Measurements from ENCODE around the gene IRAK2.
"Not testable (repeated sequence)": the region's sequence is repeated elsewhere in the genome, so short reads cannot be mapped to it uniquely, and the experiment has no call there.

The IRAK2 gene

DNA sequence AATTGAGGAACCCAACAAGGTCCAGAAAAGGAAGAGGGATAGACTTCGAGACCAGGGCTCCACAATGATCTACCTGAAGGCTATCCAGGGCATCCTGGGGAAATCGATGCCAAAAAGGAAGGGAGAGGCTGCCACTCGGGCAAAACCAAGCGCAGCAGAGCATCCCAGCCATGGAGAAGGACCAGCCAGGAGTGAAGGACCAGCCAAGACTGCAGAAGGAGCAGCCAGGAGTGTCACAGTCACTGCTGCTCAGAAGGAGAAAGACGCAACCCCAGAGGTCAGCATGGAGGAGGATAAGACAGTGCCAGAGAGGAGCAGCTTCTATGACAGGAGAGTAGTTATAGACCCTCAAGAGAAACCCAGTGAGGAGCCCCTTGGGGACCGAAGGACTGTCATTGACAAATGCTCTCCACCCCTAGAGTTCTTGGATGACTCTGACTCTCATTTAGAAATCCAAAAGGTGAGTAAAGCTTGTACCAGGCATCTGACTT, 95.5 kb downstream of the IRAK2 start:
- no peak for DNase-seq

DNA sequence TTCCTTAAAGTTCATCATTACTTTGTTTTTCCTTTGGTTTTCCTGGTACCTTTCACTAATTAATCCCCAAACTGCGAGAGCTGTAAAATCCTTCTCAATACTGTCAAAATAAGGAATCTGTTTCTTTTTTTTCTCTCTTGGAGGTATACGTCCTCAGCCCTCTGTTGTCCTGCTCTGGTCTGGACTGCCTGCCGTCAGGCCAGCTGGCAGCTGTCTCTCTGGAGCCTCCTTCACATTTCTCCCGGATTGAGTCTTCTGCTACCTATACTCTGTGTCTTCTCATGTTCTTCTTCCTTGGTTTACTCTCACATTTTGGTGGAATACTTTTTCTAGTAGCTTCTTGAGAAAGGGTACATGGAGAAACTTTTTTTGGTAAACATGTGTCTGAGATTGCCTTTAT, 97.3 kb downstream of the IRAK2 start:
- DNase-seq = no peak

DNA sequence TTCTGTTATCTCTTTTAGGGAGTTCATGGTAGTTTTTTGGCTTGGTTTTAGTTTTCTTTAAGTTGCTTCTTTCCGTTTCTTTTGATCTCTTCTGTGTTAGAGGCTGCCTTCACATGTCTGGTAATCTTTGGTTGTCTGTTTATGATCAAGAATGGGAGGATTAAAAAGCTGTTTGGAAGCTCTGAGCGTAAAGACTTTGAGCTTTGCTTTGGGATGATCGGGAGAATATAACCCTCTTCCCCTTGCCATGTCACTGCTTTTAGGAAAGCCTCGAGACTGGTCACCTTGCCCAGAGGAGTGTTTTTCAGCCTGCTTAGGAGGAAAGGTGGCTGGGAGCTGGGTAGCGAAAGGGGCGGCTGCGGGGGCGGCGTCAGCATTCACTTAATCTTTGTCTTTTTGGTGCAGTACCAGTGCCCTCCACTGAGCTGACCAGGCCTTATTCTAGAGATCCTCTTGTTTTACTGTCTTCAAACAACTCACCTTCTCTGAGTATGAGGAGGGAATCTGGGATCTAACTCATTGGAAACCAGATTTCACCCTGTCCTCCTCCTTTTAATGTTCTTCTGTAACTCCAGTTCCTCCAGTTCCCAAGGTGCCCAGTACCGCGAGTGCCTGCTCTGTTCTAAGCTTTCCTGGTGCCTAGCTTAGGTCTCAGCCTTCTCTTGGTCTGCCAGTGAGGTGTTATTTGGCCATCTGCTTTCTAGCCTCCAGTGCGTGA, 99.1 kb downstream of the IRAK2 start:
- peak; percentile 23 for DNase-seq

DNA sequence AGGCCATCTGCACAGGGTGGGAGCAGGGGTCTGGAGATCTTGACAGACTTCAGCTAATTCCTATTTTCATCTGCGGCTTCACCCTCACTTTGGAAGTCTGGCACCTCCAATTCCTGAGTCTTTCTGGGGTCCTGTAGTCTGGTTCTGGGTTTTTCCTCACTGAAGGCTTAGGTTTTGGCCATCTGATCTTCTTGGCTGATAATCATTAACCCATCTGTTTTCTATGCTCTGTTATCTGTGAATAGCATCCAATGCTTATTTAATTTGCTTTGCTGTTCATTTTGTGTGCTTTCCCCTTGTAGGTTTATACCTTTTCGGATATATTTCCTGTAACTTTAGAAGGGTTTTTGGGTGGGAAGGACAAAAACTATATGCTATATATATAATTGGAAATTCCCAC, 101.1 kb downstream of the IRAK2 start:
- no peak for DNase-seq

DNA sequence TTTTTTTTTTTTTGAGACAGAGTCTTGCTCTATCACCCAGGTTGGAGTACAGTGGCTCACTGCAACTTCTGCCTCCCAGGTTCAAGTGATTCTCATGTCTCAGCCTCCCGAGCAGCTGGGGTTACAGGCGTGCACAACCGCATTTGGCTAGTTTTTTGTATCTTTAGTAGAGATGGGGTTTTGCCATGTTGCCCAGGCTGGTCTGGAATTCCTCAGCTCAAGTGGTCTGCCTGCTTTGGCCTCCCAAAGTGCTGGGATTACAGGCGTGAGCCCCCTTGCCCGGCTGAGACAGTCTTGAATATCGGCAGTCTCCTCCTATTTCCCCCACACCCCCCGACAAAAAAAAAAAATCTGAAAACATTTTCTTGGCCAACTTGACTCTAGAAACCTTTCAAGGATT, 102.2 kb downstream of the IRAK2 start:
- DNase-seq = not testable (repeated sequence)

DNA sequence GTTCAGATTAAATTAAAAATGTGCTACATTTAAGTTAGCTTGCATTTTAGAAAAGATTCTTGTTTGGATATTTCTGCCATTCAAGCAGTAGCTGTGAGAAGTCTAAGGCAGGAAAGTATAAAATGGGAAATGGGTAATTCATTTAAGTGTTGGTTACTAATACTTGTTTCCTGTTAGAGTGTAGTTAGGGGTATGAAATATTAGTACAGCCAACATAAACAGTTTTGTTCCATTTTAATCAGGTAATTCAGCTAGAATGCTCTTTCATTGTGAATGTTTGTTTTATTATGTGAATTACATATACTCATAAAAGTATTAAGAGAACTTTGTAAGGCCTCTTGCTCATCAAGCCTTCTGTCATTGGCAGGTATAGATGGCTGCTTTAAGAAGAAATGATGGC, 103.4 kb downstream of the IRAK2 start:
- DNase-seq = no peak

DNA sequence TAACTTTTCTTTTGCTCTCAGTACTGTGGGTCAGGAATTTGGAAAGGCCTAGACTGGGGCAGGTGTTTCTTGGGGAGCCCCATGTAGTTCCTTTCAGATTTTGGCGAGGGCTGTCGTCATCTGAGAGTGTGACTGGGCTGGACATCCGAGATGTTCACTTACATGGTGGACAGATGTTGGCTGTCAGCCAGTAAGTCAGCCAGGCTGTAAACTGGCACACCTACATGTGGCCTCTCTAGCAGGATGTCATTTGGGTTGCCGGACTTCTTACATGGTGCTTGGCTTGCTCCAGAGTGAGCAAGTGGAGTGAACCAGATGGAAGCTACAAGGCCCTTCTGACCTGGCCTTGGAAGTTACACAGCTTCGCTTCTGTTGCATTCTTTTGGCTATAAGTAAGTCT, 104.2 kb downstream of the IRAK2 start:
- DNase-seq = no peak

DNA sequence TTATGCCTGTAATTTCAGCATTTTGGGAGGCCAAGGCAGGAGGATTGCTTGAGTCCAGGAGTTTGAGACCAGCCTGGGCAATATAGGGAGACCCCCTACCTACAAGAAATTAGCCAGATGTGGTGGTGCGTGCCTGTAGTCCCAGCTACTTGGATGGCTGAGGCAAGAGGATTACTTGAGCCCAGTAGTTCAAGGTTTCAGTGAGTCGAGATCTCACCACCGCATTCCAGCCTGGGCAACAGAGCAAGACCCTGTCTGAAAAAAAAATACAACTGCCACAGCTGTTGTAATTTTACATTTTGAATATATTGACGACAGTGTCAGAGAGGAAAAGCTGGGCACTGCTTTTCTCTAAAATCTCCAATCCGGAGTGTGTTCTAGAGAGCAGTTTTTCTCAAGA, 104.7 kb downstream of the IRAK2 start:
- DNase-seq = no peak

DNA sequence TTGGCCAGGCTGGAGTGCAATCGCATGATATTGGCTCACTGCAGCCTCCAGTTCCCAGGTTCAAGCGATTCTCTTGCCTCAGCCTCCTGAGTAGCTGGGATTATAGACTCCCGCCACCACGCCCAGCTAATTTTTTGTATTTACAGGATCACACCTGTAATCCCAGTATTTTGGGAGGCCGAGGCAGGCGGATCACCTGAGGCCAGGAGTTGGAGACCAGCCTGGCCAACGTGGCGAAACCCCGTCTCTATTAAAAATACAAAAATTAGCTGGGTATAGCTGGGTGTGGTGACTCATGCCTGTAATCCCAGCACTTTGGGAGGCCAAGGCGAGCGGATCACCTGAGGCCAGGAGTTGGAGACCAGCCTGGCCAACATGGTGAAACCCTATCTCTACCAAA, 107.8 kb downstream of the IRAK2 start:
- not testable (repeated sequence) for DNase-seq

DNA sequence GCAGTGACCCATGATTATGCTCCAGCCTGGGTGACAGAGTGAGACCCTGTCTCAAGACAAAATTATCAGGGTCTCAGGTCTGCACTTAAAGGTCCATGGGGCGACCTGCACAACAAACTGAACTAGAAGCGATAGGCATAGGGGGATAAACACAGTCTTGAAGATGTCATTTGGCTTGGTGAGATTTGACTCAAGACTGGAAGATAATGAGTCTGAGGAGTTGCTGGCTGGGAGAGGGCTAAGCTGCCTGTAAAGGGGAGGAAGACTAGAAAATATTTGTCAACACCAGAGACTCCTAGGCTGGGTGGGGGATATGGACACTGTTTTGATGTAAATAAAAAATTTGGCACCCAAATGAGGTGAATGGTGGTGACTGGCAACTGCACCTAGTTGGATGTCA, 108.3 kb downstream of the IRAK2 start:
- DNase-seq = no peak

DNA sequence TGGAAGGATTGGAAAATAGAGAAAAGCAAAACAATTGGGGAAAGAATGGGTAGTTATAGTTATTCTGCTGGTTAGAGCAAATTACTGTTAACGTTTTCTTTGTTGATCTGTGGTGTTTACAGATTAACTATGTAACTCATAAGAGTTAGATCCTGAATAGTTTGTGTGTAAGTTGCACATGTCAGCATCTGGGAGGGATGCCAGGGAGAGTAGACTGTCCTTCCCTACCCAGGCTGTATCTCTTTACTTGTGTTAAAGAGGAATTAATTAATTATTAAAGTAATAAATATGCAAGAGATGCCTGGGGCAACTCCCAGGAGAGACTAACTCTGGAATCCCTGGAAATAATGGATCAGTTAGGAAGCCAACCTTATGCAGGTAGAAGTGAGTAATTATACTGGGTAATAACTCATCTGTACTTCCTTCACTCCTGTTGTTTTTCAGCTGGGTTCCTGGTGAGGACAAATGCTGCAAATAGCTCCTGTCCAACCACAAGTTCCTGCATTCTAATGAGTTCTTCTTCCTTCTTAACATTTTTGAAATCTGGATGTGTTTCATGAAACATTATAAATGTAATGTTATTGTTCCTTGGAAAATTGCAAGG, 109.1 kb downstream of the IRAK2 start:
- no peak for DNase-seq

DNA sequence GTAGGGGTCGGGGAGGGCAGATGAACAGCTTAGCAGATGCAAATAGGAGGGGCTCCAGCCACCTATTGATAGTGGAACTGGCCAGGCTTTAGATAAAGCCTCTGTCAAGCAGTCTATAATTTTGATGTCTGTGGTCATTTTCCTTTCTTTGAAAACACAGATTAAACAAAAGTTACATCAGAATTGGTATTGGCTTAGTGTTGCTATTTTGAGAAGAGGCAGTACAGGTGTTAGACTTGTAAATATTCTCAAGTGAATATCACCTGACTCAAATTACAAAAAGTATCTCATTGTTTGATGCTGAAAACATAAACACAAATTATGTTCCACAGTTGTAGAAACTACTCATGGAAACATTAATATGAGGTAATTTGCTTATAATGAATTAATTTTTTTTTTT, 109.9 kb downstream of the IRAK2 start:
- no peak for DNase-seq

DNA sequence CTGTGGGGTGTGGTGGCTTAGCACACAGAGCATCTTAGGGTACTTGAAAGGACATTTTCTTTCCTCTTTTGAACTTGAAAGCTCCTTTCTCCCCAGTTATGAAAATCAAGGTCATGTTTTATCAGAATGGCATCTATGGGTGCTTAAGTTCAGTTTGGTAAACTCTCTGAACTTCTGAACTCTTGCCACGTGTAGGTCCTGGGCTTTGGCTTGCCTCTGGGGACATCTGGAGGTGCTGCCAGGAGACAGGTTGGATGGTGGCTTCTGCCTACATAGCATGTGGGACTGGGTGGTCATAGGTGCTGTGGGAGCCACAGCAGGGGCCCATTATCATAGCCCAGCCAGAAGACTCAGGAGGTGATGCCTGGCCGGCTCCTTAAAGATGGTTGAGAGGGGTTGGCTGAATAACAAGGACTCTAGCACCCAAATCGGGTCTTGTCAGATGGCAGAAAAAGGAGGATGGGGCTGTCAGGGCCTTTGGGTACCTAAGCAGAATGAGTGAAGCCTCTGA, 112.5 kb downstream of the IRAK2 start:
- no peak for DNase-seq

DNA sequence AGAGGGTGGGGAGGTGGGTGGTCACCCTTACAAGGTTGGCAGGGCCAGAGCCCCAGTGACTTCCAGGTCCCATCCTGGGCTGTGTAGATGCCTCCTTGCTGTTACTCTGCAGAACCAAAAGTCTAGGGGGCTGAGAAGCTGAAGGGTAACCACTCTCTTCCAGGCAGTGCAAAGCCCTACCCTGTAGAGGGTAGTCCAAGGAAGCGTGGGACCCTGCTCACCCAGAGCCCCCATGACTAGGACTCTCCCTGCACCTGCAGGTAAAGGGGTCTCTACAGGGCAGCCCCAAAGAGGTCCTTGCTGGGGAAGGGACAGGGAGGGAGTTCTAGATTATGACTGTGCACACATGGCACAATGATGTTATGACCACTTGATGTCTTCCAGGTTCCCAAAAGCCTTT, 113.8 kb downstream of the IRAK2 start:
- no peak for DNase-seq

DNA sequence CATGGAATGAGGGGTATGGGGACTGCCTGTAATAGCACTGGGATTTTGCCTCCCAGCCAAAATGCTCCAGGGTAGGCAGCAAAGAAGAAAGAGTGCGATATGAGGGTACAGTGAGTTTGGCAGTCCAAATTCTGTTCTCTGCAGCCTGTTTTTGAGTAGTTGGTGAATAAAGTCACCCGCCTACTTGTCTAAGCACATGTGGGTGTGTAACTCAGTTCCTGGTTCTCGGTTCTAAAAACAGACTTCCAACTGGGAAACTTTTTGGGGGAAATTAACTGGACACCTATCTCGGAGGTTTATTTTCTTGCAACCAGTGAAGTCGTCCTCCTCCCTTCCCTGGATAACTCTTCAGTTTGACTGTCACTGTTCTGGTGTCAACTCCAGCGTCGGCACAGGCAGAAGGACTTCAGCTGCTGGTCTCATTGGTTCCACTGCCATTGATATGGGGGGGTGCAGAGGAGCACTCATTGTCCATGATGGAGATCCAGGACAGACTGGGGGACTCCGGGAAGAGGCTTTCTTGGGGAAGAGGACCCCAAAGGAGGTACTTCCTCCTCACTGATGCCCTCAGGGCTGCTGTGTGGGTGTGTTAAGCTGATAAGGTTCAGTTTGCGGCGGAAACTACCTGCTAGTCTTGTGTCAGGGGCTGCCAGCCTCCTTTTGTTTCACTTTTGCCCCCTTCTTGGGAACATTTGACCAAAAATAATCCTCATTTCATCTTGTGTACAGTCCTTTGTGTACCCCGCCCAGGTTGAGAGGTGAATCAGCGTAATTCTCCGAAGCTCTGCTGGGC, 114.9 kb downstream of the IRAK2 start:
- DNase-seq = no peak

DNA sequence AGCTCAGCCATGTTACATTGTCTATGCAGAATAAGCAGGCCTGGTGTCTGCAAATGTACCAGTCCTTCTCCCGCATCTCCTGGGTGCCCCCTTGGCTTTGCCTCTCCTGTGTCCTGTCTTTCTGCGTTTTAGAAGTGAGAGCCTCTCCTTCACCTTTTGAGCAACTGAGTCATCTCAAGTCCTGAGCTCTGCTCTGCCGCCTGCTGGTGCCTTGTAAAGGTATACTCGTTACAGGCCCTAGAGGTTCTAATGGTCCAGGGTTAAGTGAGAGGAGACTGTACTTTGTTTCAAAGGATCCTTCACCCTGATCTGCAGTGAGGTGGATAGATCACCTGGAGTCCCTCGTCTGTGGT, 115.4 kb downstream of the IRAK2 start:
- DNase-seq = no peak

DNA sequence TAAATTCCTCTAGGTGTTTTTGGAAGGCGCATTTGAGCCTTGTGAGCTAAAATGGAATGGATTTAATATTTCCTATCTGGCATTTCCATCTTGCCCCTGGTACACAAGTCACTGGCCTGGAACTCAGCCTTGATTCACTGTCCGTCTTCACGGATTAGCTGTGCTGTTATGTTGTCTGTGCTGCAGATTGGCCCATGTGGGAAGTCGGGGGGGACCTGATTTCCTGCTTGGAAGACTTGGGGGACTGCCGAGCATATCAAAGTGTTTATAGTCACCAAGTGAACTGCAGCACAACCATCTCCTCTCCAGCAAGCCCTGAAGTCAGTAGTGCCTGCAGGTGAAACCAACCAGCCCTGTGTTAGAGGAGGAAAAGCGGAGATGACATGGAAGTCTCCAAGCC, 115.9 kb downstream of the IRAK2 start:
- DNase-seq = no peak

DNA sequence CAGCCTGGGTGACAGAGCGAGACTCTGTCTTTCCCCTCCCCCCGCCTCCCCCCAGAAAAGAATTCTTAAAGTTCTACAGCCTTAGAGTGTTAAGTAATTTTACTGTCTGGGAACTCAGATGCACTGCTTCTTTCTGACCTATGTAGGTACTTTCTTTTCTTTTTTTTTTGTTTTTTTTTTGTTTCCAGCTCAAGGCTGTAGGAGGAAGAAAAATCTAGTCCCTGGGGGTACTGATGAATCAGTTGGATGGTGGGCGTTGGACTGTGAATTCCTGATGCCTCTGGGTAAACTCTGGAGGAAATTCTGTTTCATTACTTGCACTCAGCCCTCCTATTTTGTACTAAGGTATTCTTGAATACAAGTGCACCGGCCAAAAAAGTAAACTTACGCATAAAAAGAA, 117.2 kb downstream of the IRAK2 start:
- no peak for DNase-seq

DNA sequence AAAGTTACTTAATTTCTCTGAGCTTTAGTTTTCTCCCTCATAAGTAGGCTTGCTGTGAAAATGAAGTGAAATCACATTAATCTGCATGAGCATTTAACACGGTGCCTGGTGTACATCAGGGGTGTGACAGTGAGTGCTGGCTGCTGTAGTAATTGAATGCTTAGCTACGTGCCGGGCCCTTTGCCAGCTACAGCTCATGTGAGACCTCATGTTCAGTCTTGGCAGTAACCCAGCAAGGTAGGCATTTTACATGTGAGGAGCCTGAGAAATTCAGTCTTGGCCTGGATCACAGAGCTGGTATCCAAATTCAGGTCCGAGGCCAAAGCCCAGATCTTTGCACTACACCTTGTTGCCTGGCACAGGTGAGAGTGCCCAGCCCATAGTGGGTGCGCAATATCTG, 118.9 kb downstream of the IRAK2 start:
- no peak for DNase-seq

DNA sequence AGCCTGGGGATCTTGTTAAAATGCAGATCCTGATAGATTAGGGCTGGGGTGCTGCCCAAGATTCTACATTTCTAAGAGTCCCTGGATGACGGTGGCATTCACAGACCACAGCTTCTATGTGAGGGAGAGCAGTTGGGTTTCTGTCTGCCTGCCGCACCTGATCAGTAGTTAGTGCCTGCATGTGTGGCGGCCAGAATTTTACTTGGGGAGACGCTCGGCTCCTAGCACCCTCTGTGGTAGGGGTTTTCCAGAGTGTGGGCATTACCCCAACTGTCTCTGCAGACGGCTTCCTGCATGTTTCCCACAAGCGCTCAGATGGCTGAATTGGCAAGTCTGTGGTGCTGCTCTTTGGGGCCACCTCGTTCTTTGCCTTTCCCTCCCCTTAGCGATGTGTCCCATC, 119.8 kb downstream of the IRAK2 start:
- DNase-seq = no peak

DNA sequence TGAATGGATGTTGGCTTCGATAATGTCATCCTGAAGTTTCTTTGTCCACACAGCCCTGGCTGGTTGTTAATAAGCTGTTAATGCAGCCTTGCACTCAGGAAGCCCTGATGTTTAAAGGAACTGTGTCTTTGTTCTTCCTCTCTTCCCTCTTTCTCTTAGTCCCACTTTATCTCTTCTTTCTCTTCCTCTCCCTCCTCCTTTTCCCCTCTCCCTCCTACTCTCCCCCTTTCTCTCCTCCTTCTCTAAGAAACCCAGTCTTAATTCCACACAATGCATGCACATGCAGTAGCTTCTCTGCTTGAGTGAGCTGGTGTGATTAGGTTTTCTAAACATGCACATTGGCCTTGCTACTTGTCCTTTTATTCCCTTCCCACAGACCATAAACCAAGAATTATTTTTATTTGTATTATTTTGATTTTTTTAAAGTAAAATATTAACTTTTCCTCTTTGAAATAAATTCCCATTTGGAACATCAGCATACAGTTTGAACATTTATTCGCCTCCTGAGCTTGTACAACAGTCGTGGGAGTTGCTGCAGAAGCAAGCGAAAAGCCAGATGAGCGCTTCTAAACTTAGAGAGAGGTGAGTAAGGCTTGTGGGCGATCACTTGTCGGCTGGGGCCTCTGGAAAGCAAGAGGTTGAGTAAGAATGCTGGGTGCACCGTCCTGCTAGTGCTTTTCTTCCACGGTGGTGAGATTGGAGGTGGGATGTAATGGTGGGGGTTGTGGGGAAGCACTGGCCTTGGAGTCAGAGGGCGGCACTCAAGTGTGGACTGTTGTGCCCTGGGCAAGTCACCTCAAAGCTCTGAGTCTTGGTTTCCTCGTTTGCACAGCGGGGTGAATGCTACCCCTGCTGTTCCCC, 120.8 kb downstream of the IRAK2 start:
- no peak for DNase-seq

DNA sequence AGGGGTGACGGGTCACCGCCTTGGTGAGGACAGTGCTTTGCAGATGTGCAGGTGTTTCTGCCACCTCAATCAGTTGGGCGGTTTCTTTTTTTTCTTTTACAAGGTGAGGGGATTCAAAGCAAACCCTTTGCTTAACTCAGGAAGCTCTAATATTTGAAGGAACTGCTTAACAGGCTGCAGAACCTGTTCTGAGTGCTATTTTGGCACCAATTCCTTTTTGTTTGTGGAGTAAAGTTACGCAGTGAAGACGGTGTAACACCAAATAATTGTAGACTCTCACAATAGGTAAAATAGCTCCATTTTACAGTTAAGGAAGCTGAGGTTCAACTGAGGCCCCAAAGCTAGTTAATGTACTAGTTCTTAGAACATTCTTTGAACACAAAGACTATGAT, 121.4 kb downstream of the IRAK2 start:
- DNase-seq = no peak

All from HCEC 1CT (cell line).